HepG2 (cell line): ENCODE data around the gene PYGB. TPM values are rescaled to one million over a fixed set of nuclear protein-coding genes. Genes with fewer than 3 reads are reported as not detected.

Source experiments
- ARID5B ChIP-seq: IDR thresholded peaks from 2 replicates; pipeline ENCODE4 v1.4.0; 2020; ENCODE audit warnings: mild to moderate bottlenecking, missing genetic modification reagents
- CCAR2 ChIP-seq: fragments of 200-400 bp; formaldehyde crosslinking; optimal IDR thresholded peaks from 2 replicates; pipeline ENCODE3; 2018; ENCODE audit warnings: low read depth, mild to moderate bottlenecking, low read length, moderate library complexity
- DPF2 ChIP-seq: sonication (generic); formaldehyde crosslinking; IDR thresholded peaks from 2 replicates; pipeline ENCODE4 v1.4.0; 2020; ENCODE audit warnings: mild to moderate bottlenecking, low read depth, missing genetic modification reagents, borderline replicate concordance
- HHEX ChIP-seq: IDR thresholded peaks from 2 replicates; pipeline ENCODE4 v1.6.1; 2016; ENCODE audit warnings: control low read depth
- MIER3 ChIP-seq: IDR thresholded peaks from 2 replicates; pipeline ENCODE4 v1.6.1; 2016; ENCODE audit warnings: missing compliant biosample characterization, borderline replicate concordance
- NCOA2 ChIP-seq: sonication (generic); formaldehyde crosslinking; IDR thresholded peaks from 2 replicates; pipeline ENCODE4 v1.8.0; 2022; ENCODE audit warnings: inconsistent platforms
- POGK ChIP-seq: sonication (generic); formaldehyde crosslinking; conservative IDR thresholded peaks from 2 replicates; pipeline ENCODE4 v1.8.0; 2022; ENCODE audit warnings: mild to moderate bottlenecking, moderate library complexity, missing genetic modification reagents
- SMARCC2 ChIP-seq: fragments of 450-650 bp; IDR thresholded peaks from 2 replicates; pipeline ENCODE4 v1.6.1; 2017; ENCODE audit warnings: antibody characterized with exemption, mild to moderate bottlenecking
- ZBTB26 ChIP-seq: IDR thresholded peaks from 2 replicates; pipeline ENCODE4 v1.6.1; 2016; ENCODE audit warnings: missing compliant biosample characterization, missing genetic modification reagents, borderline replicate concordance
- ZFP36 ChIP-seq: fragments of 150-350 bp; IDR thresholded peaks from 2 replicates; pipeline ENCODE4 v1.6.1; 2018; ENCODE audit warnings: borderline replicate concordance, low read length, low read depth; ENCODE audit not compliant: partially characterized antibody
- ZNF18 ChIP-seq: sonication (generic); formaldehyde crosslinking; IDR thresholded peaks from 2 replicates; pipeline ENCODE4 v1.8.0; 2022; ENCODE audit warnings: mild to moderate bottlenecking, missing genetic modification reagents; ENCODE audit not compliant: insufficient replicate concordance
- ZNF280D ChIP-seq: sonication (generic); formaldehyde crosslinking; IDR thresholded peaks from 2 replicates; pipeline ENCODE4 v1.5.1; 2020; ENCODE audit warnings: mild to moderate bottlenecking, missing genetic modification reagents
- ZNF282 ChIP-seq: fragments of 450-650 bp; IDR thresholded peaks from 2 replicates; pipeline ENCODE4 v1.6.1; 2018; ENCODE audit not compliant: partially characterized antibody
- ZNF777 ChIP-seq: sonication (generic); formaldehyde crosslinking; IDR thresholded peaks from 2 replicates; pipeline ENCODE4 v1.4.0; 2020; ENCODE audit warnings: missing genetic modification reagents
- ZNF879 ChIP-seq: sonication (generic); formaldehyde crosslinking; IDR thresholded peaks from 2 replicates; pipeline ENCODE4 v1.8.1; 2023; ENCODE audit warnings: missing genetic modification reagents
- polyA plus RNA-seq, 8 experiments: library from polyadenylated mRNA; depleted of rRNA in 3 of 8; stranded (reverse) in 7 of 8; unstranded in 1 of 8; fragments of >200 nt; fragmentation: Illumina TruSeq in 4 of 8; extraction: Trizol in 4 of 8; gene quantifications; 2 replicates each; pipeline versions ENCODE4 v1.2.1 to v1.2.3, GENCODE V29; 2011 to 2016; ENCODE audit warnings: low read depth in 4 of 8, missing spikeins in 1 of 8, mixed read lengths in 1 of 8; ENCODE audit not compliant: insufficient read depth in 1 of 8
- total RNA-seq, 5 experiments: library from RNA; depleted of rRNA; stranded (reverse); fragments of >200 nt; fragmentation: Illumina TruSeq; extraction: Trizol; gene quantifications; 2 replicates each; pipeline ENCODE4 v1.2.3, GENCODE V29; 2016; ENCODE audit warnings: low read depth in 1 of 5

Gene PYGB
- total and polyA plus RNA-seq, 2 of the 13 experiments (the other 11 are each of a cell fraction or from before 2014, with no cell fraction given) = 24.2 to 86.3 TPM

GRCh38 chr20:25294459-25295385 lies 46.8 kb downstream of the PYGB start (continued):
- TF ChIP-seq ZNF777 (no peak), ZNF879 (CRISPR knock-in tag) (no peak), ZBTB26 (CRISPR knock-in tag) (peak; percentile 76), ZNF280D (CRISPR knock-in tag) (peak; percentile 81; the same call in 1 of the 2 replicates), CCAR2 (no peak), POGK (CRISPR knock-in tag) (no peak), ZNF282 (no peak), HHEX (no peak), SMARCC2 (no peak), MIER3 (peak; percentile 52; the same call in 1 of the 2 replicates), NCOA2 (CRISPR knock-in tag) (peak; percentile 62), DPF2 (CRISPR knock-in tag) (no peak), ZFP36 (no peak), ARID5B (CRISPR knock-in tag) (peak; percentile 62), ZNF18 (CRISPR knock-in tag) (no peak)
